HCT116 (cell line): ENCODE data around the gene IL17RE. TPM values are rescaled to one million over a fixed set of nuclear protein-coding genes. Genes with fewer than 3 reads are reported as not detected.
A peak's percentile ranks its signal among the peaks of the same experiment; 100 is the strongest.

Source experiments
- ATAC-seq: fragments of 200-7000 bp; cut with Tn5 transposase; 2 replicates; pipeline ENCODE4 v1.9.1; 2020; ENCODE audit warnings: mild to moderate bottlenecking, moderate library complexity
- BruUV-seq: library from RNA; stranded (reverse); fragments of 400-500 nt; replicated peaks from 2 replicates; lab custom pipeline; 2021; lab: Mats Ljungman, UMichigan
- CTCF ChIA-PET: fragments of 300-600 bp; sonication (Branson Sonifier 250); formaldehyde crosslinking; loops from one replicate; lab custom pipeline; 2021; ENCODE audit warnings: antibody characterized with exemption; lab: Charles Lee
- POLR2A ChIA-PET: fragments of 300-600, 350-600 bp; sonication (Branson Sonifier 250); formaldehyde crosslinking; loops from one replicate; lab custom pipeline; 2021; ENCODE audit warnings: antibody characterized with exemption; lab: Charles Lee
- RAD21 ChIA-PET, 2 experiments: fragments of 300-600 bp; sonication (Branson Sonifier 250); formaldehyde crosslinking; loops; one replicate each; lab custom pipeline; 2023; ENCODE audit warnings: low total read pairs in 2 of 2; ENCODE audit not compliant: uncharacterized antibody in 2 of 2, unreplicated experiment in 2 of 2, low non-redundant PET in 1 of 2; lab: Charles Lee
- DNase-seq: peaks from one replicate; pipeline ENCODE4 v3.0.0-alpha.2; 2010; ENCODE audit warnings: low read depth, low spot score
- H2AFZ ChIP-seq: fragments of 200-600 bp; shearing (Covaris generic), sonication (generic); 2 replicates; pipeline ENCODE4 v1.6.1; 2017; ENCODE audit warnings: low read depth, mixed run types, mixed read lengths, antibody characterized with exemption, low read length; ENCODE audit not compliant: poor library complexity, severe bottlenecking
- H3K27ac ChIP-seq: 2 replicates; pipeline ENCODE4 v1.5.1; 2012; ENCODE audit warnings: low read depth, low read length
- H3K27me3 ChIP-seq: fragments of 200-600 bp; sonication (generic); 2 replicates; pipeline ENCODE4 v1.6.1; 2016; ENCODE audit warnings: mixed run types, low read length, mixed read lengths; ENCODE audit not compliant: insufficient read depth
- H3K36me3 ChIP-seq, 2 experiments: fragments of 200-500 bp in 1 of 2; fragments of 200-600 bp in 1 of 2; sonication (Bioruptor generic) in 1 of 2; sonication (generic) in 1 of 2; 2 replicates each; pipeline versions ENCODE4 v1.5.1 to v1.6.1; 2014 to 2016; ENCODE audit warnings: low read length in 2 of 2, inconsistent platforms in 1 of 2, mixed read lengths in 1 of 2, mixed run types in 1 of 2; ENCODE audit not compliant: insufficient read depth in 2 of 2, control insufficient read depth in 1 of 2
- H3K4me1 ChIP-seq, 2 experiments: fragments of 200-600 bp in 1 of 2; sonication (generic) in 1 of 2; 2 replicates each; pipeline versions ENCODE4 v1.5.1 to v1.6.1; 2012 to 2017; ENCODE audit warnings: low read length in 2 of 2, inconsistent platforms in 1 of 2, mild to moderate bottlenecking in 1 of 2, mixed read lengths in 1 of 2, mixed run types in 1 of 2, moderate library complexity in 1 of 2; ENCODE audit not compliant: insufficient read depth in 2 of 2, control insufficient read depth in 1 of 2
- H3K4me2 ChIP-seq: fragments of 200-600 bp; sonication (generic); 2 replicates; pipeline ENCODE4 v1.6.1; 2017; ENCODE audit warnings: mixed run types, low read length, mixed read lengths
- H3K4me3 ChIP-seq, 2 experiments: fragments of 200-600 bp in 1 of 2; sonication (generic) in 1 of 2; replicated peaks in 1 of 2; 2 replicates each; pipeline ENCODE4 v1.5.1; 2011 to 2016; ENCODE audit warnings: low read length in 2 of 2, control low read depth in 1 of 2, low read depth in 1 of 2, mild to moderate bottlenecking in 1 of 2, mixed read lengths in 1 of 2, mixed run types in 1 of 2
- H3K79me2 ChIP-seq: fragments of 200-600 bp; sonication (generic); 2 replicates; pipeline ENCODE4 v1.6.1; 2017; ENCODE audit warnings: mild to moderate bottlenecking, mixed run types, low read length, moderate library complexity, mixed read lengths; ENCODE audit not compliant: insufficient read depth
- H3K9ac ChIP-seq: fragments of 200-600 bp; sonication (generic); 2 replicates; pipeline ENCODE4 v1.6.1; 2016; ENCODE audit warnings: low read length, mixed read lengths
- H3K9me2 ChIP-seq: fragments of 200-600 bp; sonication (generic), shearing (Covaris generic); 2 replicates; pipeline ENCODE4 v1.6.1; 2017; ENCODE audit warnings: mixed run types, mild to moderate bottlenecking, moderate library complexity; ENCODE audit not compliant: insufficient read depth
- H3K9me3 ChIP-seq, 2 experiments: fragments of 200-500 bp in 1 of 2; fragments of 200-600 bp in 1 of 2; sonication (Bioruptor generic) in 1 of 2; sonication (generic) in 1 of 2; 2 replicates each; pipeline ENCODE4 v1.6.1; 2014 to 2017; ENCODE audit warnings: low read length in 2 of 2, mixed read lengths in 2 of 2, inconsistent platforms in 1 of 2, low read depth in 1 of 2, mild to moderate bottlenecking in 1 of 2, mixed run types in 1 of 2, moderate library complexity in 1 of 2; ENCODE audit not compliant: control insufficient read depth in 1 of 2, insufficient read depth in 1 of 2
- H4K20me1 ChIP-seq: fragments of 200-600 bp; sonication (generic), shearing (Covaris generic); 2 replicates; pipeline ENCODE4 v1.6.1; 2017; ENCODE audit warnings: mixed run types, mild to moderate bottlenecking, moderate library complexity; ENCODE audit not compliant: insufficient read depth
- CBX3 ChIP-seq: IDR thresholded peaks from 2 replicates; pipeline ENCODE4 v1.6.1; 2012; ENCODE audit warnings: low read depth
- JUND ChIP-seq: IDR thresholded peaks from 2 replicates; pipeline ENCODE4 v1.6.1; 2012
- POLR2AphosphoS5 ChIP-seq: IDR thresholded peaks from 2 replicates; pipeline ENCODE4 v1.6.1; 2011; ENCODE audit warnings: mild to moderate bottlenecking, low read depth, low read length, moderate library complexity
- ZFX ChIP-seq: fragments of 450-650 bp; IDR thresholded peaks from 2 replicates; pipeline ENCODE4 v1.6.1; 2017
- intact Hi-C: fragments of 100-400 bp; cut with micrococcal nuclease; formaldehyde crosslinking; loops from 2 replicates; pipeline ENCODE4 v1.10.0; 2022
- total RNA-seq: library from RNA; stranded (reverse); gene quantifications from one replicate; pipeline ENCODE4 v1.2.1, GENCODE V29; 2021; ENCODE audit not compliant: unreplicated experiment
- TF ChIP-seq, protein P1 (sequence below): IDR thresholded peaks from 2 replicates; pipeline ENCODE4 v1.6.1; 2012; ENCODE audit warnings: low read depth

The IL17RE gene
- total RNA-seq, 1 experiment from 2014 or later, result 14.3 TPM

DNA sequence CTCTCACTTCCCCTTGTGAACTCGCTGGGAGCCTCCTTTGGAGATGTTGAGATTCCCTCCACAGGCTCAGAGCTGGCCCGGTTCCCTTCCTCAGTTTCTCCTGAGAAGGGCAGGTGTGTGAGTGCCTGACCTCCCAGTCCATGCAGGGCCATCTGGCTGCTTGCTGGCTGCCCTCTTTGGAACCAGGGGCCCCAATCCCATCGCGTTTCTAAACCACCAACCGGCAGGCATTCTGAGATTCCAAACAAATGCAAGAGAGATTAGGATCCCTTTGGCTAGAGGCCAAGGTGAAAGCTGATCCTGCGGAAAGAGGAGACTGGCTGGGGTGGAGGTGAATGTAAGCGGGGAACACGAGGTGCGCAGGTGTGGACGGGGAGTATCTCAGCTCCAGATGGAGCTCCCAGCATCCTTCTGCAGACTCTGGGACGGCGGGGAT, 52.4 kb downstream of the IL17RE start:
- TF ChIP-seq JUND (no peak), CBX3 (no peak)
- TF ChIP-seq, protein P1, sequence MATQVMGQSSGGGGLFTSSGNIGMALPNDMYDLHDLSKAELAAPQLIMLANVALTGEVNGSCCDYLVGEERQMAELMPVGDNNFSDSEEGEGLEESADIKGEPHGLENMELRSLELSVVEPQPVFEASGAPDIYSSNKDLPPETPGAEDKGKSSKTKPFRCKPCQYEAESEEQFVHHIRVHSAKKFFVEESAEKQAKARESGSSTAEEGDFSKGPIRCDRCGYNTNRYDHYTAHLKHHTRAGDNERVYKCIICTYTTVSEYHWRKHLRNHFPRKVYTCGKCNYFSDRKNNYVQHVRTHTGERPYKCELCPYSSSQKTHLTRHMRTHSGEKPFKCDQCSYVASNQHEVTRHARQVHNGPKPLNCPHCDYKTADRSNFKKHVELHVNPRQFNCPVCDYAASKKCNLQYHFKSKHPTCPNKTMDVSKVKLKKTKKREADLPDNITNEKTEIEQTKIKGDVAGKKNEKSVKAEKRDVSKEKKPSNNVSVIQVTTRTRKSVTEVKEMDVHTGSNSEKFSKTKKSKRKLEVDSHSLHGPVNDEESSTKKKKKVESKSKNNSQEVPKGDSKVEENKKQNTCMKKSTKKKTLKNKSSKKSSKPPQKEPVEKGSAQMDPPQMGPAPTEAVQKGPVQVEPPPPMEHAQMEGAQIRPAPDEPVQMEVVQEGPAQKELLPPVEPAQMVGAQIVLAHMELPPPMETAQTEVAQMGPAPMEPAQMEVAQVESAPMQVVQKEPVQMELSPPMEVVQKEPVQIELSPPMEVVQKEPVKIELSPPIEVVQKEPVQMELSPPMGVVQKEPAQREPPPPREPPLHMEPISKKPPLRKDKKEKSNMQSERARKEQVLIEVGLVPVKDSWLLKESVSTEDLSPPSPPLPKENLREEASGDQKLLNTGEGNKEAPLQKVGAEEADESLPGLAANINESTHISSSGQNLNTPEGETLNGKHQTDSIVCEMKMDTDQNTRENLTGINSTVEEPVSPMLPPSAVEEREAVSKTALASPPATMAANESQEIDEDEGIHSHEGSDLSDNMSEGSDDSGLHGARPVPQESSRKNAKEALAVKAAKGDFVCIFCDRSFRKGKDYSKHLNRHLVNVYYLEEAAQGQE, result no peak
- Histone ChIP-seq H3K27me3 (no peaks in the 10 kb centered on the region), H3K36me3 (no peaks in the 10 kb centered on the region), H3K4me2 (peak overlapping the region; percentile 38), H3K9me2 (no peaks in the 10 kb centered on the region), H3K9me3 (no peaks in the 10 kb centered on the region), H2AFZ (no peak overlapping the region), H3K27ac (no peak overlapping the region), H3K4me3 (no peak overlapping the region), H4K20me1 (no peaks in the 10 kb centered on the region), H3K79me2 (no peaks in the 10 kb centered on the region), H3K4me1 (peaks cover 12 to 25% of the 10 kb centered on the region in 2 experiments), H3K9ac (no peak overlapping the region; the same call in 1 of the 2 replicates)
- DNase-seq, result no peak
- BruUV-seq, result no TSS peak
- ChIA-PET RAD21 (no interaction called here), CTCF (interaction anchor here (3.5 kb wide), 1 partner anchor 8 kb away, joined by 22 read pairs; no protein-coding TSS in a partner anchor), POLR2A (interaction anchor here (1.4 to 1.6 kb wide), 2 partner anchors 8 to 10 kb away, joined by 3 to 6 read pairs; no protein-coding TSS in a partner anchor)
- no peak for ATAC-seq
- intact Hi-C loops, result no loop called here

DNA sequence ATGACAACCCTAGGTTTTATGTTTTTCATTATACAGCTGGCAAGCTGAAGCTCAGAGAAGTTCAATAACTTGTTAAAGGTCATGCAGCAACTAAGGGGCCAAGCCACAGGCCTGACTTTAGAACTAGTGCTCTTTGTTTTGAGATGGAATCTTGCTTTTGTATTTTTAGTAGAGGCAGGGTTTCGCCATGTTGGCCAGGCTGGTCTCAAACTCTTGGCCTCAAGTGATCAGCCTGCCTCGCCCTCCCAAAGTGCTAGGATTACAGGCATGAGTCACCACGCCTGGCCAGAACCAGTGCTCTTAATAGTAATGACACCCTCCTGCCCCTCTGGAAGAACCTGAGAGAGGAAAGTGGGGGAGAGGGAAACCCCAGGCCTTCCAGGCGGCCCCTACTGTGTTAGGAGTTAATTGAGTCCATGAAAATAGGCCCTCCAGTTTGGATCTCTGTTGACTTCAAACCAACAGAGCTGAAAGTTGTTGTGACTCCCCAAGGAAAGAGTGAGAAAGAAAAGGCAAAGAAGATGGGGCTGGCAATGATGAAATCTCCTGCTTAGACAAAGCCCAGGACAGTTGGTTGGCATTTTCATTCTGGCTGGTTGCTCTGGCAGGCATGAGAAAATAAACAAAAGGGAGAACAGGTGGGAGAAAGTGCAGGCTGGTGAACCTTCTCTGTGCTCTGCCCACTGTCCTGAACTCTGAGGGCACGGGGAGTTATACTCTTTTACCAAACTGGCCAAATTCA, 53.1 kb downstream of the IL17RE start:
- H3K27ac ChIP-seq, result no peak overlapping the region
- intact Hi-C loops, result no loop called here
- H2AFZ ChIP-seq, result no peak overlapping the region
- RAD21 ChIA-PET, result no interaction called here
- peak overlapping the region; percentile 38 for H3K4me2 ChIP-seq
- CTCF ChIA-PET, result interaction anchor here (1.2 to 3.5 kb wide), 2 partner anchors 9 to 240 kb away, joined by 3 to 22 read pairs; no protein-coding TSS in a partner anchor
- no peak overlapping the region for H3K4me3 ChIP-seq
- H3K27me3 ChIP-seq, result no peaks in the 10 kb centered on the region
- POLR2A ChIA-PET, result interaction anchor here (1.6 kb wide), 1 partner anchor 9 kb away, joined by 3 read pairs; no protein-coding TSS in a partner anchor
- no peaks in the 10 kb centered on the region for H3K9me3 ChIP-seq
- H3K9ac ChIP-seq, result no peak overlapping the region
- no peak for DNase-seq
- TF ChIP-seq ZFX (no peak), POLR2AphosphoS5 (0 out of 2 replicates have a peak, but pooled peaks have one; percentile 6)
- BruUV-seq, result no TSS peak
- H3K36me3 ChIP-seq, result peaks cover 0 to 3% of the 10 kb centered on the region in 2 experiments; a peak in 1 of 4 replicates
- no peaks in the 10 kb centered on the region for H4K20me1 ChIP-seq
- no peaks in the 10 kb centered on the region for H3K9me2 ChIP-seq
- peaks cover 12 to 25% of the 10 kb centered on the region in 2 experiments for H3K4me1 ChIP-seq
- H3K79me2 ChIP-seq, result no peaks in the 10 kb centered on the region
- ATAC-seq, result peak; percentile 56
